Measurements from ENCODE around the gene CYP26C1. TPM values are rescaled to one million over a fixed set of nuclear protein-coding genes. Genes with fewer than 3 reads are reported as not detected.

The CYP26C1 gene
- total RNA-seq, 1 experiment from 2014 or later = 0.07 TPM

GRCh38 chr10:93068411-93069244 lies 8.0 kb downstream of the CYP26C1 start:
- BruUV-seq (replicated peaks) = no TSS peak
- peaks cover 4 to 6% of the 10 kb centered on the region in 2 experiments; a peak in 2 of 4 replicates for H3K4me1 ChIP-seq (ENCODE audit: control insufficient read depth in 1 of 2, insufficient read depth in 2 of 2, low read length in 2 of 2)
- DNase-seq (ENCODE audit: low read depth, low spot score) (no peak), ATAC-seq (no peak)
- ChIA-PET POLR2A (no interaction called here), RAD21 (ENCODE audit: low non-redundant PET in 1 of 2, low total read pairs in 2 of 2, uncharacterized antibody in 2 of 2, unreplicated experiment in 2 of 2) (no interaction called here), CTCF (no interaction called here)
- intact Hi-C loops (cut with micrococcal nuclease) = no loop called here
- no peak for TF ChIP-seq MAX (IDR thresholded peaks at IDR 0.05)
- TF ChIP-seq POLR2AphosphoS5 (IDR thresholded peaks at IDR 0.05; ENCODE audit: low read depth, low read length) = no peak
- TF ChIP-seq RAD21 (IDR thresholded peaks at IDR 0.05; ENCODE audit: low read depth) = no peak
- no peak for TF ChIP-seq EZH2phosphoT487 (IDR thresholded peaks at IDR 0.05; ENCODE audit: borderline replicate concordance)
- TF ChIP-seq EGR1 (IDR thresholded peaks at IDR 0.05; ENCODE audit: low read depth) = no peak
- no peaks in the 10 kb centered on the region for H3K9me2 ChIP-seq (ENCODE audit: insufficient read depth)
- no peak overlapping the region for H3K4me3 ChIP-seq (replicated peaks in 1 of 2; ENCODE audit: low read depth in 1 of 2, low read length in 2 of 2)
- H3K27ac ChIP-seq (ENCODE audit: low read depth, low read length) = no peak overlapping the region
- H3K9ac ChIP-seq (ENCODE audit: low read length) = no peak overlapping the region
- H4K20me1 ChIP-seq (ENCODE audit: insufficient read depth) = no peaks in the 10 kb centered on the region
- H2AFZ ChIP-seq (ENCODE audit: low read depth, low read length, poor library complexity, severe bottlenecking) = no peak overlapping the region
- no peaks in the 10 kb centered on the region for H3K27me3 ChIP-seq (ENCODE audit: insufficient read depth, low read length)
- H3K36me3 ChIP-seq (ENCODE audit: control insufficient read depth in 1 of 2, insufficient read depth in 2 of 2, low read length in 2 of 2) = no peaks in the 10 kb centered on the region
- H3K9me3 ChIP-seq (ENCODE audit: control insufficient read depth in 1 of 2, insufficient read depth in 1 of 2, low read depth in 1 of 2, low read length in 2 of 2) = no peaks in the 10 kb centered on the region
- H3K4me2 ChIP-seq (ENCODE audit: low read length) = no peak overlapping the region
- no peaks in the 10 kb centered on the region for H3K79me2 ChIP-seq (ENCODE audit: insufficient read depth, low read length)

GRCh38 chr10:93069245-93069561 lies 8.6 kb downstream of the CYP26C1 start:
- intact Hi-C loops (cut with micrococcal nuclease) = no loop called here
- Histone ChIP-seq H3K4me3 (replicated peaks in 1 of 2; ENCODE audit: low read depth in 1 of 2, low read length in 2 of 2) (no peak overlapping the region), H3K4me1 (ENCODE audit: control insufficient read depth in 1 of 2, insufficient read depth in 2 of 2, low read length in 2 of 2) (peaks cover 4 to 10% of the 10 kb centered on the region in 2 experiments; a peak in 2 of 4 replicates), H3K36me3 (ENCODE audit: control insufficient read depth in 1 of 2, insufficient read depth in 2 of 2, low read length in 2 of 2) (no peaks in the 10 kb centered on the region), H2AFZ (ENCODE audit: low read depth, low read length, poor library complexity, severe bottlenecking) (no peak overlapping the region), H3K9ac (ENCODE audit: low read length) (no peak overlapping the region), H3K9me2 (ENCODE audit: insufficient read depth) (no peaks in the 10 kb centered on the region), H3K27ac (ENCODE audit: low read depth, low read length) (no peak overlapping the region), H3K27me3 (ENCODE audit: insufficient read depth, low read length) (no peaks in the 10 kb centered on the region), H3K9me3 (ENCODE audit: control insufficient read depth in 1 of 2, insufficient read depth in 1 of 2, low read depth in 1 of 2, low read length in 2 of 2) (no peaks in the 10 kb centered on the region), H4K20me1 (ENCODE audit: insufficient read depth) (no peaks in the 10 kb centered on the region), H3K79me2 (ENCODE audit: insufficient read depth, low read length) (no peaks in the 10 kb centered on the region), H3K4me2 (ENCODE audit: low read length) (no peak overlapping the region)
- no peak for TF ChIP-seq REST (IDR thresholded peaks at IDR 0.05; ENCODE audit: low read depth)
- TF ChIP-seq EZH2 (IDR thresholded peaks at IDR 0.05) = no peak
- no peak for TF ChIP-seq TCF7L2 (IDR thresholded peaks at IDR 0.05; ENCODE audit: borderline replicate concordance, extremely low read depth, insufficient read depth, insufficient read length)
- no peak for TF ChIP-seq CBX3 (IDR thresholded peaks at IDR 0.05; ENCODE audit: low read depth)
- TF ChIP-seq EZH2phosphoT487 (IDR thresholded peaks at IDR 0.05; ENCODE audit: borderline replicate concordance) = no peak
- no peak for TF ChIP-seq ZFX (IDR thresholded peaks at IDR 0.05)
- TF ChIP-seq SIN3A (IDR thresholded peaks at IDR 0.05; ENCODE audit: low read depth) = no peak
- no peak for TF ChIP-seq SP1 (IDR thresholded peaks at IDR 0.05; ENCODE audit: low read depth)
- no peak for TF ChIP-seq FOSL1 (IDR thresholded peaks at IDR 0.05; ENCODE audit: low read depth)
- no peak for TF ChIP-seq EGR1 (IDR thresholded peaks at IDR 0.05; ENCODE audit: low read depth)
- POLR2A ChIA-PET = no interaction called here
- no peak for ATAC-seq
- no TSS peak for BruUV-seq (replicated peaks)
- DNase-seq (ENCODE audit: low read depth, low spot score) = no peak
- RAD21 ChIA-PET (ENCODE audit: low non-redundant PET in 1 of 2, low total read pairs in 2 of 2, uncharacterized antibody in 2 of 2, unreplicated experiment in 2 of 2) = no interaction called here
- CTCF ChIA-PET = interaction anchor here (0.9 kb wide), 1 partner anchor 182 kb away, joined by 3 read pairs; no protein-coding TSS in a partner anchor

Measured in HCT116 (cell line).